IPS-20b (cell line): ENCODE measurements around the gene BTC.
"Not testable (repeated sequence)": the region's sequence is repeated elsewhere in the genome, so short reads cannot be mapped to it uniquely, and the experiment has no call there.

Experiments
- H3K27ac ChIP-seq: one replicate; pipeline ENCODE4 v1.5.1; 2013; ENCODE audit warnings: low read length
- H3K27me3 ChIP-seq: 2 replicates; pipeline ENCODE4 v1.6.1; 2013; ENCODE audit warnings: mild to moderate bottlenecking, low read length, inconsistent platforms; ENCODE audit not compliant: insufficient read depth
- H3K36me3 ChIP-seq: 2 replicates; pipeline ENCODE4 v1.6.1; 2013; ENCODE audit warnings: low read depth, mild to moderate bottlenecking, inconsistent platforms, low read length, moderate library complexity; ENCODE audit not compliant: insufficient read depth
- H3K4me1 ChIP-seq: 2 replicates; pipeline ENCODE4 v1.6.1; 2013; ENCODE audit warnings: mild to moderate bottlenecking, control low read depth, inconsistent platforms, low read length, moderate library complexity; ENCODE audit not compliant: insufficient read depth
- H3K4me3 ChIP-seq: 2 replicates; pipeline ENCODE4 v1.5.1; 2013; ENCODE audit warnings: mild to moderate bottlenecking, low read length, inconsistent platforms
- H3K9ac ChIP-seq: 2 replicates; pipeline ENCODE4 v1.6.1; 2013; ENCODE audit warnings: low read depth, mild to moderate bottlenecking, inconsistent platforms, low read length, moderate library complexity
- H3K9me3 ChIP-seq: 2 replicates; pipeline ENCODE4 v1.6.1; 2013; ENCODE audit warnings: mild to moderate bottlenecking, low read depth, low read length, inconsistent platforms; ENCODE audit not compliant: insufficient read depth

Gene BTC, protein sequence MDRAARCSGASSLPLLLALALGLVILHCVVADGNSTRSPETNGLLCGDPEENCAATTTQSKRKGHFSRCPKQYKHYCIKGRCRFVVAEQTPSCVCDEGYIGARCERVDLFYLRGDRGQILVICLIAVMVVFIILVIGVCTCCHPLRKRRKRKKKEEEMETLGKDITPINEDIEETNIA

DNA sequence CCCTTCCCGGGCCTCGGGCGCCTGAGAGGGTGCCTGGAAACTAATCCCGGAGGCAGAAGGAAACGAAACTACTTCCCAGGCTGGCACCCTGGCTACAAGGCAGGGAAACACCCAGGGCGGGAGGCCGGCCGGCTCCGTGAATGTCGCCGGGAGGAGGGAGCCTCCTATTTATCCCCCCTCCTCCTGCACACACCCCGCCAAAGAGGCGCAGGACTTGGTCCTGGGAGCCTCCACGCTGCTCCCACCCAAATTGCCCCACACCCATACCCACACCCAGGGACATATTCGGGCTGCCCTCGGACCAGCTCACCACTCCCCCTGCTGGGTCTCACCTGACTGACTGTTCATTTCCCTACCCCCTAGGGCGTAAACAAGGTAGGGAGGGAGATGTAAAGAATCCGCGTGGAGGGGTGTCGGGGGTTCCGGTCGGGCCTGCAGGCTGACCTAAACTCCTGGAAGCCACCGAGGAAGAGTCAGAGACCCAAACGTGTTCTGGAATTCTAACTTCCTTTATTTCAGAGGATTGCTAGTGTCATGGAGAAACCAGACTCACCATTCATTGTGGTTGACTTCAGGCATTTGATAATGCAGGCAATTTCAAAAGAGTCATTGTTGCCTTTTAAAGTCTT, at the start of gene BTC:
Gene BTC (minus strand): TSS at position 142 of the 629 bp plus-strand sequence. CDS start 198 bp downstream, outside the sequence.
- no peaks in the 10 kb centered on the region for H3K9me3 ChIP-seq
- H3K9ac ChIP-seq = peak within 1 kb of the TSS; percentile 46; the same call in 1 of the 2 replicates
- H3K4me3 ChIP-seq = peak within 1 kb of the TSS; percentile 79
- H3K4me1 ChIP-seq = peaks cover 10% of the 10 kb centered on the region; the same call in 1 of the 2 replicates
- H3K36me3 ChIP-seq = no peaks in the 10 kb centered on the region
- no peak within 1 kb of the TSS for H3K27ac ChIP-seq
- H3K27me3 ChIP-seq = peaks cover 37% of the 10 kb centered on the region

DNA sequence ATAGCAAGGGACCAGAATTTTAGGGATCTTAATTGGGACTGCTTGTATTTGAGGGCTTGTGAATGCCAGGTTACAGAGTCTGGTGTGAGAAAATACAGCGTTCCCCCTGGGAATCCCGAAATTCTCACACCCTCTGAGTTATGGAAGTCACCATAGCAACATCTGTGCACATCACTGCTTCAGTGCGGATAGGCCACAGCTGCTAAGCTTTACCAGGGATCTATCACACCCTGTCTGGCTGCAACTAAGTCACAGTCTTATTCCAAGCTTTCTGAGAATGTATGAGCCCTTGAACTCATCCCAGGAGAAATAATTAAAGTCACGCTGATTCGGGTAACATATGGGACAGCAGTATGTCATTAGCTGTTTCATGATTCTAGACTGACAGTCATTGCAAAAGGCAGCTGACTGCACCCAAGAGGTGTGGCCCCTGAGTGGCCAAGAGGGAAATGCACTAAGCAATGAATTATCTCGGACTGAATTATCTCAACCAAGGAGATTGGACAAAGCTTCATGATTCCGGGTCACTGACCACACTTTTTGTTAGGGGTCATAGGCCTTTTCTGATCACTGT, 46.7 kb upstream of the BTC start:
- Histone ChIP-seq H3K4me1 (no peaks in the 10 kb centered on the region), H3K36me3 (no peaks in the 10 kb centered on the region), H3K9me3 (no peaks in the 10 kb centered on the region), H3K27me3 (no peaks in the 10 kb centered on the region), H3K9ac (no peak overlapping the region), H3K4me3 (no peak overlapping the region), H3K27ac (no peak overlapping the region)

DNA sequence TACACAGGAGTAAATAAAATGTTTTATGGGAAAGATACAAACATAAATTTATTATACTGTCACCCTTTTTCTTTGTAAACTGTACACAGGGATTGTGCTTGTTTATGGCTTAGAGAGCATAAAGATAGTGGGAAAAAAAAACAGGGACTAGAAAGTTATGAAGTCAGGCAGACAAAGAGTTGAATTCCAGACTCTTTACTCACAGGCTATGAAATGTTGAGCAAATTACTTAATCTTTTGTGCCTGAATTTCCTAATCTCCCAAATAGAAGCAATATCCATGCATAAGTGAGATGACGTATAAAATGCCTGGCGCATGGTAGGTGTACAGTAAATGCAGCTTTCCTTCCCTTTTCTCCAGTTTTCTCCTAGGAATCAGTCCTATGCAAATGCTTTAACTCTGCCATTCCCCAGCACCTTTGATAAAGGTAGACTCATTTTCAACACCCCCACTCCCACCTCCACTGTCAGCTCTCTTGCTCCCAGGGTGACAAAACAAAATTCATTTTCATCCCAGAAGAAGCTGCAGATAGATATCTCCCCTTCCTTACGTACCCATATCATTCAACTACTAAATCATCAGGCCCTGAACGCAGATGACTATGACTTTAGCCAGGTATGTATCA, 44.5 kb upstream of the BTC start:
- H3K9ac ChIP-seq = no peak overlapping the region
- no peak overlapping the region for H3K4me3 ChIP-seq

DNA sequence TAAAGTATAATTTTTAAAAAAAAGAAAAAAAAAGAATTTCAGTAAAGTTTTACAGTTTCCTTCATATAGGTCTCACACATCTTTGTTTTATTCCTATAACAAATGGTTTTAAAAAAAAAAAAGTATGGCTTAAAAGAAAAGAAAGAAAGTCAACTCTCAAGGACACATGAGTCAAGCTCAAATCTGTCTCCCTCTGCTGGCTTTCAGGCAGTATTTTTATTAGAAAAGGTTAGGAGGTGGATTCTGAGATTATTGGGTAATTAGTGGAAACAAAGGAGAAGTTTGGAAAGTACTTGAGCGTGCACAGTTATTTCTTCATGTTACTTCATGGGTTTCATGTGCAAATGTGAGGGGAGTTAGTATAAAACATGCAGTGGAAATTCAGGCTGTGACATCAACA, 36.6 kb upstream of the BTC start:
- Histone ChIP-seq H3K27me3 (no peaks in the 10 kb centered on the region), H3K4me3 (no peak overlapping the region), H3K4me1 (no peaks in the 10 kb centered on the region), H3K9ac (no peak overlapping the region), H3K9me3 (no peaks in the 10 kb centered on the region), H3K36me3 (no peaks in the 10 kb centered on the region), H3K27ac (no peak overlapping the region)

More for the DNA sequence above, 44.5 kb upstream of the BTC start:
- Histone ChIP-seq H3K36me3 (no peaks in the 10 kb centered on the region), H3K4me1 (no peaks in the 10 kb centered on the region), H3K9me3 (no peaks in the 10 kb centered on the region), H3K27me3 (no peaks in the 10 kb centered on the region), H3K27ac (no peak overlapping the region)

DNA sequence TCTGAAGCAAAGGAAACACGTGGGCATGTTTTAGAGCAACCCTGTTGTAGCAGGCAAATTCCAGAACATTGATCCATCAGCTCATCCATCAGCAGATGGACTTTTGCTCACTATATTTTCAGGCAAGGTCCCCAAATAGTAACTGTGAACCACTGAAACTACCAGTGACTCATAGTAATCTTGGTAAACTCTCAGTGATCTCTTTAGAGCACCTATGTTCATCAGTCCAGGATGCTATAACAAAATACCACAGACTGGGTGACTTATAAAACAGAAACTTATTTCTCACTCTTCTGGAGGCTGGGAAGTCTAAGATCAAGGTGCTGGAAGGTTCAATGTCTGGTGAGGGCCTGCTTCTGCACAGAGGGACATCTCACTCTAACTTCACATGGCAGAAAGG, 28.9 kb upstream of the BTC start:
- Histone ChIP-seq H3K27ac (no peak overlapping the region), H3K36me3 (no peaks in the 10 kb centered on the region), H3K4me1 (no peaks in the 10 kb centered on the region)

DNA sequence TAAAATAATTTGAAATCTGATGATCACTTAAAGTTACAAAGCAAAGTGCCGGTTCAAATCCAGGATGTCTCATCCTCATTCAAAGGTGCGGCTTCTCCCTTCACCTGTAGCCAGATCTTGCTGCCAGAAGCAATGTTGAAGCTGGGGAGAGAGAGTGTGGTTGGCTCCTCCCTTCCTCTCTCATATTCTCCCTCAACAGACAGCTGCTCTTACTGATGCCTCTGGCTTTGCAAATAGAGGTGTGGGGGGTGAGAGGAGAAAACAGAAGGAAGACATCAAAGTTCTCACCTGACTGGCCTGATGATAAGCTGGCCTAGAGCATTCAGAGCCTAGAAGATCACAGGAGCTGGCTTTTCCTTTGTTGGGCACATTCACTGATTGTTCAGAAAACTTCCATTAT, 28.3 kb upstream of the BTC start:
- H3K27ac ChIP-seq = no peak overlapping the region
- no peaks in the 10 kb centered on the region for H3K27me3 ChIP-seq
- no peak overlapping the region for H3K4me3 ChIP-seq
- no peaks in the 10 kb centered on the region for H3K4me1 ChIP-seq
- H3K36me3 ChIP-seq = no peaks in the 10 kb centered on the region
- H3K9me3 ChIP-seq = no peaks in the 10 kb centered on the region
- no peak overlapping the region for H3K9ac ChIP-seq

More for the DNA sequence above, 28.9 kb upstream of the BTC start:
- Histone ChIP-seq H3K27me3 (no peaks in the 10 kb centered on the region), H3K9ac (no peak overlapping the region), H3K4me3 (no peak overlapping the region), H3K9me3 (no peaks in the 10 kb centered on the region)

DNA sequence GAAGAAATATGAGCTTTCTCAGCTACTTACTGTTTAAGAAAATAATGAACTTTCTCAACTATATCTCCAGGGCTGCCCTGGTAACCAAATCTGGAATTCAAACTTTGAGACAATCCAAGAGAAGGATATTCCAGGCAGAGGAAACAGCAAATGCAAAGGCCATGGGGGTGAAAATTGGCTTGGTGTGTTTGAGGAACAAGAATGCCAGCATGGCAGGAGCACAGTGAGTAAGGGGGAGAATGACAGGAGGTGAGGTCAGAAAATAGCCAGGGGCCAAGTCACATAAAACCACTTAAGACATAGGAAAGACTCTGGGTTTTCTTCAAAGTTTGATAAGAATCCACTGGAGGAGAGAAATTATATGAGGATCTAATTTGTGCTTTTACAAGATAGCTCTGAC, 27.2 kb upstream of the BTC start:
- H3K9me3 ChIP-seq = no peaks in the 10 kb centered on the region

DNA sequence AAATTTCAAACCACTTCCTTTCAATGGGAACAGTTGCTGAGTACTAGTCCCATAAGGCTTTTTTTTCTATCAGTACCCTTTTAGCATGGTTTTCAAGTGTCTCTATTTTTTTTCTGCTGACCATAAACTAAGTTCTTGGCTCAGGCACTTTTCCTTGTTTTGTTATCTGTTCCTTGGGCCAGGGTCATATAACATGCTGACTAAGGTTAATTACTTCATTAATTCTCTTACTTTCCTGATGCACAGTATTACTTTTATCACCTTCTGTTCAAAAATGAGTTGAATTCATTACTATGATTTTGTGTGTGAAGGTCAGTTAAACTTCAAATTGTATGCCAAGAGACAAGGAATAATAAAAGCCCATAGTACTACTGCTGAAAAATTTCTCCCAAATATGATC, 19.7 kb upstream of the BTC start:
- Histone ChIP-seq H3K27ac (no peak overlapping the region), H3K27me3 (no peaks in the 10 kb centered on the region), H3K36me3 (no peaks in the 10 kb centered on the region), H3K4me1 (no peaks in the 10 kb centered on the region), H3K9me3 (no peaks in the 10 kb centered on the region), H3K4me3 (no peak overlapping the region), H3K9ac (no peak overlapping the region)

More for the DNA sequence above, 27.2 kb upstream of the BTC start:
- H3K4me1 ChIP-seq = no peaks in the 10 kb centered on the region
- no peaks in the 10 kb centered on the region for H3K36me3 ChIP-seq
- no peak overlapping the region for H3K4me3 ChIP-seq
- no peaks in the 10 kb centered on the region for H3K27me3 ChIP-seq
- H3K27ac ChIP-seq = no peak overlapping the region
- H3K9ac ChIP-seq = no peak overlapping the region

DNA sequence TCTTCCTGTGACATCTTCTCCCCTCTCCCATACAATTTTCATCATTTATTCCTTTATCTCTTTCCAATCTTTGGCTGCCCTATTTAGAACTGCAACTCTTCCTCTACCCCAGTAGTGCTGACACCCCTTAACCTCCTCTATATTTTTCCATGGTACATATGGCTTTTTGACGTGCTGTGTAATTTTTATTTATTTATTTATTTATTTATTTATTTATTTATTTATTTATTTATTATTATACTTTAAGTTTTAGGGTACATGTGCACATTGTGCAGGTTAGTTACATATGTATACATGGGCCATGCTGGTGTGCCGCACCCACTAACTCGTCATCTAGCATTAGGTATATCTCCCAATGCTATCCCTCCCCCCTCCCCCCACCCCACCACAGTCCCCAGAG, 17.7 kb upstream of the BTC start:
- H3K4me3 ChIP-seq, H3K9ac ChIP-seq, H3K27me3 ChIP-seq, H3K9me3 ChIP-seq, H3K36me3 ChIP-seq, H3K4me1 ChIP-seq, H3K27ac ChIP-seq: not testable (repeated sequence)

DNA sequence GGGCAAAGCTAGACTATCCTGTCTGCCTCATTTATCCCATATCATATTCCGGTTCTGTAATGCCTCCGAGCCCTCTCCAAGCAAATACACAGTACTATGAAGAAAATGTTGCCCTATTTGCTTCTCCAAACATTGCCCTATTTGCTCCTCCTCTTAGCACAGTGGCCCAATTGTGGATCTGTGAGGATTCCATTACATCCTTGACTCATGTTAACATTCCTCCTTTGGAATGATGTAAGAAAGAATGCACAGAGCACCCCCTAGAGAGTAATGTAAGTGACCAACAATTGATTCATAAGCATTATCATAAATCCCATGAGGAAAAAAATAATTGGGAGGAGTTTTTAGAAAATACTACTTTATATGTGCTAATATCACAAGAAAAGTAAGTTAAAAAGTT, 11.3 kb upstream of the BTC start:
- Histone ChIP-seq H3K9ac (no peak overlapping the region), H3K36me3 (no peaks in the 10 kb centered on the region), H3K9me3 (no peaks in the 10 kb centered on the region), H3K4me3 (no peak overlapping the region), H3K27me3 (no peaks in the 10 kb centered on the region), H3K4me1 (no peaks in the 10 kb centered on the region), H3K27ac (no peak overlapping the region)

DNA sequence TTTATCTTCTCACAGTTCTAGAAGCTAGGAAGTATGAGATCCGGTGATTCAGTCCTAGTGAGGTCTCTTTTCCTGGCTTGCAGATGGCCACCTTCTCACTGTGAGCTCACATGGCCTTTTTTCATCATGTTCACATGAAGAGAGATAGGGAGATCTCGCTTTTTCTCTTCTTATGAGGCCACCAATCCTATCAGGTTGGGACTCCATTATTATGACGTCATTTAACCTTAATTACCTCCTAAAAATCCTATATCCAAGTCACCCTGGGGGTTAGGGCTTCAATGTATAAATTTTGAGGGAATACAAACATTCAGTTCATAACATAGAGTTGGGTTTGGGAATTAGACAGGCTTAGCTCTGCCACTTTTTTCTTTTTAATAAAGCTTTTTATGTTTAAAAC, 6.0 kb upstream of the BTC start:
- Histone ChIP-seq H3K27me3 (peaks cover 5% of the 10 kb centered on the region), H3K36me3 (no peaks in the 10 kb centered on the region), H3K4me1 (no peaks in the 10 kb centered on the region), H3K9me3 (no peaks in the 10 kb centered on the region), H3K4me3 (no peak overlapping the region), H3K9ac (no peak overlapping the region), H3K27ac (no peak overlapping the region)

DNA sequence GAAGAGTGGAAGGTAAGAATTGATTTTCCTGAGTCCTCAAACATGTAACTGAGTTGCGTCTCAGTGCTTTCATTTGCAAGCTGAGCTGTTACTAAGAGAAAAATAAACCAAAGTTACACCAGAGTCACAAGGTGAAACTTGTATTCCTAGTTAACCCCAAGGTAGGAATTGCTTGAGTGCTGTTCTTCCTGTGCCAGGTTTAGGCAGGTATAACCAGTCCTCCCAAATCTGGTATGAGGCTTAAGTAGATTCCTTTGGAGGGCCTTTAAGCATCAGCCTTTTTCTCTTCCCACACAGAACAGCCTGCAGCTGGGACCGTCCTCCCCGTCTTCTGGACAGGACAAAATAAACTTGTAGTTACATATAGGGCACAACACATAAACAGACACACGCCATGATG, 2.3 kb upstream of the BTC start:
- Histone ChIP-seq H3K27me3 (peaks cover 37% of the 10 kb centered on the region), H3K36me3 (no peaks in the 10 kb centered on the region), H3K4me1 (peaks cover 10% of the 10 kb centered on the region; the same call in 1 of the 2 replicates), H3K4me3 (no peak overlapping the region), H3K9ac (no peak overlapping the region), H3K27ac (no peak overlapping the region), H3K9me3 (no peaks in the 10 kb centered on the region)
